SK-N-MC (cell line): ENCODE data around the gene GRM8.

ENCODE experiments used
- EZH2 ChIP-seq: fragments of 200-600 bp; sonication (generic); IDR thresholded peaks from one replicate; pipeline ENCODE4 v1.6.1; 2017; ENCODE audit warnings: antibody characterized with exemption
- FOXP2 ChIP-seq: optimal IDR thresholded peaks from 2 replicates; pipeline ENCODE3; 2011; ENCODE audit warnings: mild to moderate bottlenecking, moderate library complexity; ENCODE audit not compliant: insufficient read depth; ENCODE audit errors: extremely low read length, control extremely low read depth
- POLR2AphosphoS5 ChIP-seq: IDR thresholded peaks from 2 replicates; pipeline ENCODE4 v1.6.1; 2012; ENCODE audit warnings: mild to moderate bottlenecking, low read depth, low read length, borderline replicate concordance

- TF ChIP-seq EZH2 (no peak), POLR2AphosphoS5 (no peak), FOXP2 (no peak)
Observed at GRCh38 chr7:126541406-126541805, 711.3 kb downstream of the GRM8 start.
